GM23248 (cell line): ENCODE data around the gene PLEKHG4B.

ENCODE experiments used
- EZH2 ChIP-seq: fragments of 200-600 bp; sonication (generic); IDR thresholded peaks from 2 replicates; pipeline ENCODE4 v1.6.1; 2018; ENCODE audit warnings: antibody characterized with exemption, mild to moderate bottlenecking; ENCODE audit not compliant: insufficient read depth, poor library complexity, severe bottlenecking
- EZH2phosphoT487 ChIP-seq: fragments of 200-600 bp; sonication (generic); IDR thresholded peaks from 2 replicates; pipeline ENCODE4 v1.6.1; 2018; ENCODE audit warnings: antibody characterized with exemption, moderate library complexity, mild to moderate bottlenecking, low read depth; ENCODE audit not compliant: insufficient read depth

- TF ChIP-seq EZH2 (no peak), EZH2phosphoT487 (no peak)
Observed at GRCh38 chr5:154826-155225, 62.9 kb downstream of the PLEKHG4B start.
